H1 (cell line): ENCODE measurements around the gene SLC2A4RG. TPM values are rescaled to one million over a fixed set of nuclear protein-coding genes. Genes with fewer than 3 reads are reported as not detected.

Experiments
- HDAC6 ChIP-seq: IDR thresholded peaks from one replicate; pipeline ENCODE4 v1.7.1; 2012; ENCODE audit warnings: low read depth, mild to moderate bottlenecking, inconsistent platforms, low read length, moderate library complexity
- JUND ChIP-seq: IDR thresholded peaks from 2 replicates; pipeline ENCODE4 v1.6.1; 2011; ENCODE audit warnings: mild to moderate bottlenecking, improper control_type of control experiment, low read length
- PHF8 ChIP-seq: fragments of 200-600 bp; sonication (generic); conservative IDR thresholded peaks from 2 replicates; pipeline ENCODE4 v1.7.1; 2012; ENCODE audit warnings: low read depth, mild to moderate bottlenecking, inconsistent platforms, low read length, moderate library complexity
- POLR2AphosphoS5 ChIP-seq: IDR thresholded peaks from 2 replicates; pipeline ENCODE4 v1.6.1; 2011; ENCODE audit warnings: low read depth, low read length
- SIX5 ChIP-seq: IDR thresholded peaks from 2 replicates; pipeline ENCODE4 v1.6.1; 2011; ENCODE audit warnings: mild to moderate bottlenecking, low read depth, low read length
- polyA plus RNA-seq, 7 experiments: library from polyadenylated mRNA; depleted of rRNA in 3 of 7; stranded (reverse) in 5 of 7; unstranded in 2 of 7; fragments of >200 nt in 5 of 7; fragments of 200-250 nt in 2 of 7; gene quantifications; 1 replicate in 5 of 7; 2 replicates in 1 of 7; 4 replicates in 1 of 7; pipeline versions ENCODE4 v1.2.1 to v1.2.3, GENCODE V29; 2011 to 2013; ENCODE audit warnings: missing spikeins in 2 of 7, mixed read lengths in 2 of 7
- total RNA-seq: library from RNA; stranded (reverse); fragmentation: NEBNext Ultra II Directional; extraction: Animal tissue kit (Norgen Biotek cat#: 25700); gene quantifications from 2 replicates; pipeline ENCODE4 v1.2.1, GENCODE V29; 2021

SLC2A4RG gene
- total and polyA plus RNA-seq, 2 of the 8 experiments (the other 6 are each of a cell fraction or from before 2014, with no cell fraction given): 15.9 to 29.1 TPM

DNA sequence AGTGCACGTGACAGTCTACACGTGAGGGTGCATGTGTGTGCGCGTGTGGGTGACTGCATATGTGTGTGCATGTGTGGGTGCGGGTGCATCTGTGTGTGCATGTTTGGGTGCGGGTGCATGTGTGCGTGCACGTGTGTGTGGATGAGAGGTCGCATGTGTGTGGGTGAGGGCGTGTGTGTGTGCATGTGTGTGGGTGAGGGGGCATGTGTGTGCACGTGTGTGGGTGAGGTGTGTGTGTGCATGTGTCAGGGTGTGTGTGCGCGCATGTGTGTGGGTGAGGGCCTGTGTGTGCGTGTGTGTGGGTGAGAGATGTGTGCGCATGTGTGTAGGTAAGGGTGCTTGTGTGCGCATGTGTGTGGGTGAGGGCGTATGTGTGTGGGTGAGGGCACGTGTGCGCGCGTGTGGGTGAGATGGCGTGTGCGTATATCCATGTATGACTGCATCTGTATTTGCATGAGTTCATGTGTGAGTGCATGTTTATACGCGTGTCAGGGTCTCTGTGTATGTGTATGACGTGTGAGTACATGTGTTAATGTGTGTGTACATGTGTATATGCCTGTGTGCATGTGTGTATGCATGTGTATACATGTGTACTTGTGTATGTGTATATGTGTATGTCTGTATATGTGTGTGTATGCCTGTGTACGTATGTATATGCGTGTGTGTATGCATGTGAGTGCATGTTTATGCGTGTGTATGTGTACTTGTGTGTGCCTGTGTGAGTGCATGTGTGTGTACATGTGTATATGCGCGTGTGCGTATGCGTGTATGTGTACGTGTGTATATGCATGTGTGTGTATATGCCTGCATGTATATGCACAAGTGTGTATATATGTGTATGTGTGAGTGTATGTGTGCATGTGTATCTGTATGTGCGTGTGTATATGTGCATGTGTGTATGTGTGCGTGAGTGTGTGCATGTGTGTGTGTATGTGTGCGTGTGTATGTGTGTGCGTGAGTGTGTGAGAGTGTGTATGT lies 7.2 kb upstream of the SLC2A4RG start (continued):
- TF ChIP-seq HDAC6 (no peak), PHF8 (no peak), JUND (no peak), SIX5 (no peak), POLR2AphosphoS5 (no peak)
